HEK293 (cell line): ENCODE data around the gene TCOF1.
"Not testable (repeated sequence)": the region's sequence is repeated elsewhere in the genome, so short reads cannot be mapped to it uniquely, and the experiment has no call there.

Source experiments
- CTCF ChIA-PET: fragments of 350-600 bp; formaldehyde crosslinking; extraction: SDS; loops from one replicate; lab custom pipeline; 2021; ENCODE audit warnings: antibody characterized with exemption; lab: Yijun Ruan, JAX
- POLR2A ChIA-PET: fragments of 300-600 bp; formaldehyde crosslinking; extraction: SDS; loops from one replicate; lab custom pipeline; 2020; ENCODE audit warnings: antibody characterized with exemption, inconsistent platforms; lab: Yijun Ruan, JAX
- H3K27ac ChIP-seq: fragments of 200-500 bp; sonication (Bioruptor generic); 2 replicates; pipeline ENCODE4 v1.5.1; 2014; ENCODE audit warnings: low read depth, low read length, control low read depth, inconsistent platforms; ENCODE audit errors: extremely low read depth
- H3K36me3 ChIP-seq, 2 experiments: fragments of 200-500 bp in 1 of 2; sonication (Bioruptor generic) in 1 of 2; 1 replicate in 1 of 2; 2 replicates in 1 of 2; pipeline ENCODE4 v1.5.1; 2014 to 2017; ENCODE audit warnings: inconsistent platforms in 2 of 2, low read length in 2 of 2; ENCODE audit not compliant: control insufficient read depth in 2 of 2, insufficient read depth in 1 of 2
- H3K4me1 ChIP-seq: fragments of 200-500 bp; sonication (Bioruptor generic); 2 replicates; pipeline ENCODE4 v1.5.1; 2014; ENCODE audit warnings: mild to moderate bottlenecking, low read length, inconsistent platforms; ENCODE audit not compliant: control insufficient read depth, insufficient read depth
- H3K4me3 ChIP-seq: 2 replicates; pipeline ENCODE4 v1.5.1; 2011; ENCODE audit warnings: low read depth, mild to moderate bottlenecking, control low read depth, low read length, moderate library complexity
- H3K9me3 ChIP-seq: fragments of 200-500 bp; sonication (Bioruptor generic); 2 replicates; pipeline ENCODE4 v1.5.1; 2014; ENCODE audit warnings: low read depth, low read length, inconsistent platforms; ENCODE audit not compliant: control insufficient read depth, insufficient read depth
- EGR2 ChIP-seq: fragments of 450-650 bp; formaldehyde crosslinking; IDR thresholded peaks from 2 replicates; pipeline ENCODE4 v1.5.1; 2016; ENCODE audit warnings: low read depth, missing biosample characterization, missing genetic modification characterization
- HOXA7 ChIP-seq: sonication (generic); formaldehyde crosslinking; IDR thresholded peaks from 2 replicates; pipeline ENCODE4 v1.8.1; 2022; ENCODE audit warnings: missing genetic modification reagents, borderline replicate concordance
- MYNN ChIP-seq: fragments of 450-650 bp; formaldehyde crosslinking; IDR thresholded peaks from 2 replicates; pipeline ENCODE4 v1.5.1; 2016; ENCODE audit warnings: missing biosample characterization, missing genetic modification characterization, borderline replicate concordance
- MZF1 ChIP-seq: fragments of 450-650 bp; formaldehyde crosslinking; IDR thresholded peaks from 2 replicates; pipeline ENCODE4 v1.5.1; 2017; ENCODE audit warnings: missing biosample characterization, missing genetic modification characterization, borderline replicate concordance
- SP3 ChIP-seq: fragments of 450-650 bp; formaldehyde crosslinking; IDR thresholded peaks from 2 replicates; pipeline ENCODE4 v1.5.1; 2016; ENCODE audit warnings: missing biosample characterization, missing genetic modification characterization
- ZBTB17 ChIP-seq: fragments of 450-650 bp; formaldehyde crosslinking; IDR thresholded peaks from 2 replicates; pipeline ENCODE4 v1.5.1; 2016; ENCODE audit warnings: missing biosample characterization, missing genetic modification characterization
- ZNF146 ChIP-seq: fragments of 450-650 bp; formaldehyde crosslinking; IDR thresholded peaks from 2 replicates; pipeline ENCODE4 v1.5.1; 2016; ENCODE audit warnings: missing biosample characterization, missing genetic modification characterization
- ZNF174 ChIP-seq: fragments of 450-650 bp; formaldehyde crosslinking; IDR thresholded peaks from 2 replicates; pipeline ENCODE4 v1.5.0; 2017; ENCODE audit warnings: missing biosample characterization, mild to moderate bottlenecking, missing genetic modification characterization
- ZNF23 ChIP-seq: fragments of 450-650 bp; formaldehyde crosslinking; IDR thresholded peaks from 2 replicates; pipeline ENCODE4 v1.5.1; 2016; ENCODE audit warnings: missing biosample characterization, missing genetic modification characterization, borderline replicate concordance
- ZNF292 ChIP-seq: fragments of 450-650 bp; formaldehyde crosslinking; IDR thresholded peaks from 2 replicates; pipeline ENCODE4 v1.5.1; 2016; ENCODE audit warnings: low read depth, missing biosample characterization, missing genetic modification characterization, borderline replicate concordance
- ZNF48 ChIP-seq: fragments of 450-650 bp; formaldehyde crosslinking; IDR thresholded peaks from 2 replicates; pipeline ENCODE4 v1.5.1; 2016; ENCODE audit warnings: missing biosample characterization, missing genetic modification characterization
- ZNF510 ChIP-seq: fragments of 450-650 bp; formaldehyde crosslinking; IDR thresholded peaks from 2 replicates; pipeline ENCODE4 v1.5.1; 2018; ENCODE audit warnings: mild to moderate bottlenecking, missing genetic modification characterization, missing biosample characterization; ENCODE audit not compliant: insufficient replicate concordance
- ZNF521 ChIP-seq: fragments of 450-650 bp; formaldehyde crosslinking; IDR thresholded peaks from 2 replicates; pipeline ENCODE4 v1.5.1; 2017; ENCODE audit warnings: missing biosample characterization, mild to moderate bottlenecking, missing genetic modification characterization
- ZNF529 ChIP-seq: fragments of 450-650 bp; formaldehyde crosslinking; IDR thresholded peaks from 2 replicates; pipeline ENCODE4 v1.5.1; 2017; ENCODE audit warnings: missing genetic modification characterization, missing biosample characterization; ENCODE audit not compliant: insufficient replicate concordance
- ZNF596 ChIP-seq: fragments of 450-650 bp; IDR thresholded peaks from 2 replicates; pipeline ENCODE4 v1.5.0; 2018; ENCODE audit warnings: missing biosample characterization, mild to moderate bottlenecking, missing genetic modification characterization, moderate library complexity
- ZNF600 ChIP-seq: fragments of 450-650 bp; formaldehyde crosslinking; IDR thresholded peaks from 2 replicates; pipeline ENCODE4 v1.5.1; 2016; ENCODE audit warnings: missing biosample characterization, missing genetic modification characterization
- ZNF621 ChIP-seq: fragments of 450-650 bp; formaldehyde crosslinking; IDR thresholded peaks from 2 replicates; pipeline ENCODE4 v1.5.1; 2017; ENCODE audit warnings: missing biosample characterization, missing genetic modification characterization
- ZNF623 ChIP-seq: fragments of 450-650 bp; formaldehyde crosslinking; IDR thresholded peaks from 2 replicates; pipeline ENCODE4 v1.5.1; 2016; ENCODE audit warnings: missing biosample characterization, missing genetic modification characterization
- ZNF626 ChIP-seq: fragments of 450-650 bp; sonication (Bioruptor Pico); formaldehyde crosslinking; IDR thresholded peaks from 2 replicates; pipeline ENCODE4 v1.5.1; 2018; ENCODE audit warnings: missing biosample characterization, missing genetic modification characterization, inconsistent platforms
- ZNF704 ChIP-seq: fragments of 450-650 bp; formaldehyde crosslinking; IDR thresholded peaks from 2 replicates; pipeline ENCODE4 v1.5.1; 2016; ENCODE audit warnings: missing biosample characterization, missing genetic modification characterization
- ZNF76 ChIP-seq: fragments of 450-650 bp; formaldehyde crosslinking; IDR thresholded peaks from 2 replicates; pipeline ENCODE4; 2016; ENCODE audit warnings: low read depth, missing biosample characterization, missing genetic modification characterization, borderline replicate concordance
- ZNF792 ChIP-seq: fragments of 450-650 bp; formaldehyde crosslinking; IDR thresholded peaks from 2 replicates; pipeline ENCODE4 v1.5.1; 2016; ENCODE audit warnings: missing biosample characterization, missing genetic modification characterization
- TF ChIP-seq, protein P1 (sequence below): fragments of 450-650 bp; formaldehyde crosslinking; IDR thresholded peaks from 2 replicates; pipeline ENCODE4 v1.5.1; 2016; ENCODE audit warnings: missing biosample characterization, missing genetic modification characterization
- TF ChIP-seq, protein P2 (sequence below): fragments of 450-650 bp; formaldehyde crosslinking; IDR thresholded peaks from 2 replicates; pipeline ENCODE4 v1.5.1; 2016; ENCODE audit warnings: missing biosample characterization, missing genetic modification characterization

TCOF1 gene

GRCh38 chr5:150413902-150414790, 56.6 kb downstream of the TCOF1 start:
- not testable (repeated sequence) for H3K27ac ChIP-seq
- POLR2A ChIA-PET = interaction anchor here (0.6 kb wide), 1 partner anchor 251 kb away, joined by 5 read pairs; no protein-coding TSS in a partner anchor

DNA sequence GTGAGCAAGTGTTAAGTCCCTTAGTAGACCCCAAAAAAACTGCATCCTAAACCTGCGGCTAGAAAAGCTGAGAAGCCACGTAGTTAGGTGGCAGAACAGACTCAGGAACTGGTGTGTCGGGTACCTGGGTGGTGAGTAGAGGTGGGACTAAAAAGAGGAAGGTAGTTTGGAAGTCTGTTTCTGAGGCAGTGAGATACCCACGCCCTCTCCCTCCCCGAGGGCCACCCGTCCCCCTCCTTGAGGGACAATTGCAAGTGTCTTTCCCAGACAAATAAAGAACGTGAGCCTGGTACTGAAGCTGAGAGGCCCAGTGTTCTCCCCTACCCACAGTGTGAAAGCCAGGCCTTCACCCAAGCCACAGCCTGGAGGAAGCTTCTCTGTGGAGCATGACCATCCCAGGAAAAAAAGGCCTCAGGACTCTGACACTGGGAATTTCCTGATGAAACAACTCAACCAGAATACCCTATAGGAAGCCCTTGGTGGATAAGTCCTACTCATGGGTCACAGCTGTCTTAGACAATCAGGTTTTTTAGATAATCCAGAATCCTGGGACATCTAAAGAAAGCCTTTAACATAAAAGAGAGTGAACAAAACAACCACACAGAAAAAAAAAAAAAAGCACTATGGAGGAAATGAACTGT, 62.3 kb downstream of the TCOF1 start:
- CTCF ChIA-PET = interaction anchor here (0.7 to 0.8 kb wide), 2 partner anchors 16 to 28 kb away, joined by 3 read pairs; no protein-coding TSS in a partner anchor

More at GRCh38 chr5:150413902-150414790, 56.6 kb downstream of the TCOF1 start:
- not testable (repeated sequence) for H3K9me3 ChIP-seq, H3K36me3 ChIP-seq, H3K4me1 ChIP-seq, H3K4me3 ChIP-seq
- CTCF ChIA-PET = interaction anchor here (0.9 to 1.0 kb wide), 2 partner anchors 26 to 253 kb away, joined by 3 to 4 read pairs; no protein-coding TSS in a partner anchor

GRCh38 chr5:150422075-150422474, 64.6 kb downstream of the TCOF1 start:
- Histone ChIP-seq H3K4me3 (no peak overlapping the region), H3K36me3 (no peaks in the 10 kb centered on the region), H3K4me1 (no peaks in the 10 kb centered on the region), H3K9me3 (no peaks in the 10 kb centered on the region), H3K27ac (no peak overlapping the region)
- TF ChIP-seq ZNF621 (tag by site-specific recombination) (no peak), MYNN (no peak), ZNF600 (tag by site-specific recombination) (no peak), ZNF174 (tag by site-specific recombination) (no peak), ZNF76 (no peak), EGR2 (tag by site-specific recombination) (no peak), ZNF292 (tag by site-specific recombination) (no peak), ZNF521 (tag by site-specific recombination) (no peak), HOXA7 (CRISPR knock-in tag) (no peak), ZNF626 (tag by site-specific recombination) (no peak), ZNF146 (no peak), ZNF23 (no peak), SP3 (tag by site-specific recombination) (no peak), ZNF510 (tag by site-specific recombination) (no peak), MZF1 (no peak), ZNF596 (tag by site-specific recombination) (no peak), ZNF623 (tag by site-specific recombination) (no peak)
- TF ChIP-seq, protein P1, sequence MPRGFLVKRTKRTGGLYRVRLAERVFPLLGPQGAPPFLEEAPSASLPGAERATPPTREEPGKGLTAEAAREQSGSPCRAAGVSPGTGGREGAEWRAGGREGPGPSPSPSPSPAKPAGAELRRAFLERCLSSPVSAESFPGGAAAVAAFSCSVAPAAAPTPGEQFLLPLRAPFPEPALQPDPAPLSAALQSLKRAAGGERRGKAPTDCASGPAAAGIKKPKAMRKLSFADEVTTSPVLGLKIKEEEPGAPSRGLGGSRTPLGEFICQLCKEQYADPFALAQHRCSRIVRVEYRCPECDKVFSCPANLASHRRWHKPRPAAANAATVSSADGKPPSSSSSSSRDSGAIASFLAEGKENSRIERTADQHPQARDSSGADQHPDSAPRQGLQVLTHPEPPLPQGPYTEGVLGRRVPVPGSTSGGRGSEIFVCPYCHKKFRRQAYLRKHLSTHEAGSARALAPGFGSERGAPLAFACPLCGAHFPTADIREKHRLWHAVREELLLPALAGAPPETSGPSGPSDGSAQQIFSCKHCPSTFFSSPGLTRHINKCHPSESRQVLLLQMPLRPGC (tag by site-specific recombination) = no peak
- TF ChIP-seq, protein P2, sequence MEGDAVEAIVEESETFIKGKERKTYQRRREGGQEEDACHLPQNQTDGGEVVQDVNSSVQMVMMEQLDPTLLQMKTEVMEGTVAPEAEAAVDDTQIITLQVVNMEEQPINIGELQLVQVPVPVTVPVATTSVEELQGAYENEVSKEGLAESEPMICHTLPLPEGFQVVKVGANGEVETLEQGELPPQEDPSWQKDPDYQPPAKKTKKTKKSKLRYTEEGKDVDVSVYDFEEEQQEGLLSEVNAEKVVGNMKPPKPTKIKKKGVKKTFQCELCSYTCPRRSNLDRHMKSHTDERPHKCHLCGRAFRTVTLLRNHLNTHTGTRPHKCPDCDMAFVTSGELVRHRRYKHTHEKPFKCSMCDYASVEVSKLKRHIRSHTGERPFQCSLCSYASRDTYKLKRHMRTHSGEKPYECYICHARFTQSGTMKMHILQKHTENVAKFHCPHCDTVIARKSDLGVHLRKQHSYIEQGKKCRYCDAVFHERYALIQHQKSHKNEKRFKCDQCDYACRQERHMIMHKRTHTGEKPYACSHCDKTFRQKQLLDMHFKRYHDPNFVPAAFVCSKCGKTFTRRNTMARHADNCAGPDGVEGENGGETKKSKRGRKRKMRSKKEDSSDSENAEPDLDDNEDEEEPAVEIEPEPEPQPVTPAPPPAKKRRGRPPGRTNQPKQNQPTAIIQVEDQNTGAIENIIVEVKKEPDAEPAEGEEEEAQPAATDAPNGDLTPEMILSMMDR (tag by site-specific recombination) = no peak
- ChIA-PET POLR2A (no interaction called here), CTCF (no interaction called here)

More for the DNA sequence above, 62.3 kb downstream of the TCOF1 start:
- no peaks in the 10 kb centered on the region for H3K9me3 ChIP-seq
- H3K4me1 ChIP-seq = no peaks in the 10 kb centered on the region
- POLR2A ChIA-PET = no interaction called here
- no peak overlapping the region for H3K27ac ChIP-seq
- no peaks in the 10 kb centered on the region for H3K36me3 ChIP-seq
- no peak for TF ChIP-seq ZNF529 (tag by site-specific recombination)
- TF ChIP-seq ZNF48 (tag by site-specific recombination) = no peak
- no peak for TF ChIP-seq ZNF704 (tag by site-specific recombination)
- TF ChIP-seq ZBTB17 = no peak
- TF ChIP-seq ZNF792 = no peak
- no peak overlapping the region for H3K4me3 ChIP-seq
